ENCODE data around the gene MGAT5B. TPM values are rescaled to one million over a fixed set of nuclear protein-coding genes. Genes with fewer than 3 reads are reported as not detected.

The MGAT5B gene
- total RNA-seq, 2 donors from 2014 or later = 0.05 to 0.27 TPM

GRCh38 chr17:76864024-76864423 lies 4.2 kb upstream of the MGAT5B start:
- no peak for DNase-seq
- H3K36me3 ChIP-seq = no peaks in the 10 kb centered on the region
- H3K27me3 ChIP-seq = peaks cover 4% of the 10 kb centered on the region
- no peaks in the 10 kb centered on the region for H3K9me3 ChIP-seq
- no peak for TF ChIP-seq CTCF (IDR thresholded peaks at IDR 0.05)
- H3K4me3 ChIP-seq = no peak overlapping the region
- no peaks in the 10 kb centered on the region for H3K4me1 ChIP-seq
- H3K27ac ChIP-seq = no peak overlapping the region
- no peak overlapping the region for H3K9ac ChIP-seq (ENCODE audit: low read depth in 2 of 2, low read length in 2 of 2)
- intact Hi-C loops (cut with DNase I) = no loop called here

GRCh38 chr17:76865174-76865573 lies 3.0 kb upstream of the MGAT5B start:
- Histone ChIP-seq H3K36me3 (no peaks in the 10 kb centered on the region), H3K27ac (no peak overlapping the region), H3K4me3 (no peak overlapping the region), H3K9me3 (no peaks in the 10 kb centered on the region), H3K4me1 (no peaks in the 10 kb centered on the region), H3K27me3 (peaks cover 16% of the 10 kb centered on the region), H3K9ac (ENCODE audit: low read depth in 2 of 2, low read length in 2 of 2) (no peak overlapping the region)
- TF ChIP-seq CTCF (IDR thresholded peaks at IDR 0.05) = no peak
- intact Hi-C loops (cut with DNase I) = loop anchor here (5.0 kb wide), 1 partner anchor 192 kb away; no protein-coding TSS in a partner anchor
- no peak for DNase-seq

- intact Hi-C loops (cut with DNase I) = loop anchor here (5.0 kb wide), 1 partner anchor 191 kb away; no protein-coding TSS in a partner anchor
- DNase-seq = no peak
- TF ChIP-seq CTCF (IDR thresholded peaks at IDR 0.05) = no peak
- no peak overlapping the region for H3K9ac ChIP-seq (ENCODE audit: low read depth in 2 of 2, low read length in 2 of 2)
- H3K4me1 ChIP-seq = no peaks in the 10 kb centered on the region
- no peak overlapping the region for H3K27ac ChIP-seq
- no peak overlapping the region for H3K4me3 ChIP-seq
- no peaks in the 10 kb centered on the region for H3K36me3 ChIP-seq
- H3K27me3 ChIP-seq = peaks cover 24% of the 10 kb centered on the region
- no peaks in the 10 kb centered on the region for H3K9me3 ChIP-seq
Observed at GRCh38 chr17:76866203-76866602, 2.0 kb upstream of the MGAT5B start.

GRCh38 chr17:76866774-76867577 lies 1.2 kb upstream of the MGAT5B start:
- no peak overlapping the region for H3K9ac ChIP-seq (ENCODE audit: low read depth in 2 of 2, low read length in 2 of 2)
- H3K4me1 ChIP-seq = no peaks in the 10 kb centered on the region
- H3K4me3 ChIP-seq = no peak overlapping the region
- H3K9me3 ChIP-seq = no peaks in the 10 kb centered on the region
- H3K27ac ChIP-seq = no peak overlapping the region
- H3K36me3 ChIP-seq = no peaks in the 10 kb centered on the region
- TF ChIP-seq CTCF (IDR thresholded peaks at IDR 0.05) = no peak
- no peak for DNase-seq
- H3K27me3 ChIP-seq = peaks cover 24% of the 10 kb centered on the region
- intact Hi-C loops (cut with DNase I) = loop anchor here (5.0 kb wide), 1 partner anchor 190 kb away; no protein-coding TSS in a partner anchor

GRCh38 chr17:76867578-76868175 lies 527 bp upstream of the MGAT5B start:
- no peaks in the 10 kb centered on the region for H3K9me3 ChIP-seq
- H3K27me3 ChIP-seq = peaks cover 24% of the 10 kb centered on the region
- TF ChIP-seq CTCF (IDR thresholded peaks at IDR 0.05) = no peak
- no peak for DNase-seq
- no peak overlapping the region for H3K9ac ChIP-seq (ENCODE audit: low read depth in 2 of 2, low read length in 2 of 2)
- H3K4me1 ChIP-seq = no peaks in the 10 kb centered on the region
- H3K27ac ChIP-seq = no peak overlapping the region
- no peaks in the 10 kb centered on the region for H3K36me3 ChIP-seq
- intact Hi-C loops (cut with DNase I) = loop anchor here (5.0 kb wide), 1 partner anchor 190 kb away; no protein-coding TSS in a partner anchor
- no peak overlapping the region for H3K4me3 ChIP-seq

Measured in colonic mucosa (tissue), 4 donors.